GM18858 (cell line): Measurements from ENCODE around the gene KRT32.
"Not testable (repeated sequence)": the region's sequence is repeated elsewhere in the genome, so short reads cannot be mapped to it uniquely, and the experiment has no call there.

Source experiments
- ATAC-seq: cut with Tn5 transposase; IDR thresholded peaks from one replicate; pipeline ENCODE4 v1.9.1; 2021; ENCODE audit not compliant: unreplicated experiment

The KRT32 gene

DNA sequence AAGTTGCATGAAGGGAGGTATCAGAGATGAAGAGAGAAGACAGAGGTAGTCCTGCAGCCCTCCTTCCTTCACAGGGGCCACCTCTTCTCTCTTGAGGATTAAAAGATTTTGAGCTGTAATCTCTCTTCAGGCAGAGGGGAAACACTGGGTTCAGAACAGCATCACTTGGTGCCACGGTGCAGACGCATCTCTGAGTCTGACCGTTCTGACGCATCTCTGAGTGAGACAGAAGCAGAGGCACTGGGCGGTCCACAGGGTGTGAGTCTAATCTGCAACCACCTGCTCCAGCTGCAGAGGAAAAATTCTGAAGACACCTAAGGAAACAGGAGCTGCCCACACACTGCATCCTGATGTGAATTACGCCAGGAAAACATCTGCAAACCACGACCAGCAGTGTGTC is 37.5 kb downstream of the KRT32 start:
- ATAC-seq: no peak

DNA sequence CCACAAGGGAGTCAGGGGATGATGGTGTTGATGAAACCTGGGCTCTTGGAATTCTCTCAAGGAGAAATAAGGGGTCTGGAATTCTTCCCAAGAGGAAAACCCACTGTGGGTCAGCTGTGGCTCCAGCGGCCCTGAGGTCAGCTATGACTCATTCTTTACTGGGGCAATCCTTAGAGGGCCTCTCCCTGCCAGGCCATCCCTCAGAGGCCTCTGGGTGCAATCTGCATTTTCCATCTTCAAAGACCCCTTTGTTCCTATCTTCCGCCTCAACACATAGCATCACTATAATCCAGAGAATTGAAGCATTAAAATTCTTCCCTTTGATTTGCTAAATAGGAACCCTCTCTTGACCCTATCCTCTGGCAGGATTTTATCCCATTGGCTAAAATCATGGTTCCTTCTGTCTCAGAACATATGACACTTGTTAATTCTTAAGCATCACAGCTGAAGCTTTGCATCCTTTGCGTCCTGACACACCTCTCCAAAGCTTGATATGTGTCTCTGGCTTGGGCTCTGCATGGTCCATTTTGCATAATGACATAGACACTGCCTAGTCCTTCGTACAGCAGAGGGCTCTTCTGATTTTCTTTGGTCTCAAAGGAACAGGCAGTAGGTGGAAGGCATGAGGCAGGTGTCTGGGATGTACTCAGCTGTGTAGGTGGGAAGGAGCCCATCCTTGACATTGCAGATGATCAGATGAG is 38.4 kb downstream of the KRT32 start:
- no peak for ATAC-seq

- no peak for ATAC-seq
Observed at GRCh38 chr17:41424111-41424635, 43.0 kb downstream of the KRT32 start, which contains the start of gene KRT37. TSS of gene KRT37 (minus strand) at chr17:41424585. CDS start at chr17:41424523, 62 bp downstream.

- ATAC-seq: not testable (repeated sequence)
Observed at GRCh38 chr17:41422586-41422985, 44.6 kb downstream of the KRT32 start.

GRCh38 chr17:41421617-41422016 is 45.6 kb downstream of the KRT32 start:
- no peak for ATAC-seq

DNA sequence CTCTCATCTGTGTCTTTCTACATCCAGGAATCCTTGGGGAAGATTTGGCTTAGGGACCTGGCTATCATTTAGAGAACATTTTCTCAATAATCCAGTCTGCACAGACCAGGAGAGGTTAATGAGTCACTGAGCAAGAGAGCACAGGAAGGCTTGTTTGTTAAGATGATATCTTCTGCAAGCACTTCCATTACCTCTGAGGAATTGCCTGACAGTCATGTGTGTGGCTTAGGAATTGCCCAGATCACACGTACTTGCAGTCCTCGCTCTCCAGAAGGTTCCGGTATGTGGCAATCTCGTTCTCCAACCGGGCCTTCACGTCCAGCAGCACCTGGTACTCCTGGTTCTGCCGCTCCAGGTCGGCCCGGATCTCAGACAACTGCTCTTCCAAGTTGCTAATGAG is 46.1 kb downstream of the KRT32 start:
- no peak for ATAC-seq

- no peak for ATAC-seq
Observed at GRCh38 chr17:41420134-41420533, 47.1 kb downstream of the KRT32 start.

GRCh38 chr17:41419716-41420115 is 47.5 kb downstream of the KRT32 start:
- ATAC-seq: no peak

DNA sequence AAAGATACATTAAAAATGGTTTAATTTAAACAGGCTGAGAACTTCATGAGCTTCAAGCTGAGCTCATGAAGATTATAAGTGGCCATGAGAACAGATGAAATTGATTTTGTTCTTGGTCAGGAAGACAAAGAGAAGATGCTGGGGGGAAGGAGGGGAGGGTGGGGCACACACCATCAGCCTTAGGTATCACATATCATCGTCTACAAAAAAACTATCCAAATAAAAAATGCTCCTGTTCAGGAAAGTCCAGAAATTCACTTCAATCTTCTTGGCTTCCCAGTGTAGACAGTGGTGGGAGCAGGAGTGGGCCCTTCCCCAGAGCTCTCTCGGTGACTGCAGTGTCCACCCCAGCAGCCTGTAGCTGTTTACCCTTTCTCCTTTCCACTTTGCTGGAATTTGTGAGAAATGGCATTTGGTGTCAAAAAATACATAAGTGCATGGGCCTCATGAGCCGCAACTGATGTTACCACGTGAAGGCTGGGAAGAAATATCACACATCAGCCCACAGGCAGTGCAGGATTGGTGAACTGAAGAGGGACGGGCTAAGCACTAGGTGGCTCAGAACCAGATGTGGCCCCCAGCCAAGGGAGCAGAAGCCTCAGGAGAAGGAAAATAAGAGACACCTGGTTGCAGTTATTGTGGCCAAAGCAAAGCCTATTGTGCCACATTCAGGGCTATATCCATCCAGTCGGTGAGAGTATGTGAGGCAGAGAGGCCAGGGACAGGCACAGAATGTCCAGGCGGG is 48.9 kb downstream of the KRT32 start:
- no peak for ATAC-seq

GRCh38 chr17:41417576-41418015 is 49.6 kb downstream of the KRT32 start:
- no peak for ATAC-seq

GRCh38 chr17:41417127-41417526 is 50.1 kb downstream of the KRT32 start:
- ATAC-seq: no peak

- no peak for ATAC-seq
Observed at GRCh38 chr17:41416479-41416878, 50.7 kb downstream of the KRT32 start.

- no peak for ATAC-seq
Observed at GRCh38 chr17:41415833-41416335, 51.3 kb downstream of the KRT32 start.

DNA sequence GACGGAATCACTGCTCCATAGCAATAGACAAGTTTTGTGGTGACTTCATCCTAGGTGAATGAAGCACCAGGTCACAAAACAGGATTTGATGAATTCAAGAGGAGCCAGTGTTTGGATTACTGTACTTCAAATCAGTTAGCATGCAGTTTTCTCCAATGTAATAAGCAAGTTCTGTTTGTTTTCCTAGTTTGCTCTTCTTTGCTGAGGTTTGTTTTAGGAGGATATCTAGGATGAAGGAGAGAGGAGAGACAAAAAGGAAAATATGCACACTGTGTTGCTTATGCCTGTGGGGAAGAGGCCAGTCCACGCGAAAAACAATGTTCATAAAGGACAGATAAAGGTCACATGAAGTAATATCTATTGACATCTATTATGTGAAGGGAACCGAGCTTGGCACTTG is 51.8 kb downstream of the KRT32 start:
- ATAC-seq: no peak

DNA sequence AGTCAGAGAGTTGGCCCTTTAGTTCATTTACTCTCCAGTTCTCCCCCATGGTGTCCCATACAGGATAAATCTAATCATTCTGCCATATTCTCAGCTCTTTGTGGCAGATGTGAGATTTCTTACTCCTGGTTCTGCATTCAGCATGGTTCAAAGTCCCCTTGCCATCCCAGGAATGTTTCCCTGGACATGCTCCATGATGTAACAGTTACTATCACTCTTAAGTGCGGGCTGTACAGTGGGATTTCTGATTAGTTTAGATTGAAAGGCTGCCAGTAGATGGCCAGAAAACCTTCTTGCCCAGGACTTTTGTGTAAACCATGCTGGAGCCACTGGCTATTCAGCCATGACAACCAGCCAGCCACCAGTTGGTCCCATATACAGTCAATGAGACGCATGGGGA is 53.2 kb downstream of the KRT32 start:
- no peak for ATAC-seq

DNA sequence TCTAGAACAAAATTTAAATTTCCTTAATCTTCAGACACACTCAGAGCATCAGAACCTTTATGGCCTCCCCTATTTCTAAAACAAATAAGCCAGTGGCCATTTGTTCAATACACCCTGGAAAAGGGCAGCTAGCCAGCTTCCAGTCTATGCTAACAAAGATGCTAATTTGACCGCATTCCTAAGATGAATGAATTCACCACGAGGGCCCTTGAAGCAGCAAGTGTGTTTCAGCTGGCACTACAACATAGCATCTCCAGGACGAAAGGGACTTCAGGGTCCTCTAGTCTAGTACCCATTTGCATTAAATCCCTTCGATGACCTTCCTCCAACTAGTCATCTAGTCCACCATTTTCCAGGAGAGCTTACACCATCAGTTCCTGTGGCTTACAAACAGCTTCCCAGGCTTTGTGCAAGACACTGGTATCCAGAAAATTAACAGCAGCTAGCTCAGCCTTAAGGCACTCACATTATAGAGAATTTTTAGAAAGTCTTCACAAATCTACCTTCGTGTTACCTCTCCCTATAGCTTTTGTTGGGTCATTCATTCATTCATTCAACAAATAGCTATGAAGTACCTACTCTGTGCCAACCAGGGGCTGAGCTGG is 53.7 kb downstream of the KRT32 start:
- no peak for ATAC-seq

- ATAC-seq: no peak
Observed at GRCh38 chr17:41411072-41411840, 55.9 kb downstream of the KRT32 start.
